Hair follicular keratinocyte (primary cell): ENCODE measurements around the gene TBCB. TPM values are rescaled to one million over a fixed set of nuclear protein-coding genes. Genes with fewer than 3 reads are reported as not detected.

ENCODE experiments used
- total RNA-seq: library from RNA; depleted of rRNA; stranded (reverse); fragments of >200 nt; gene quantifications from 2 replicates; pipeline ENCODE4 v1.2.3, GENCODE V29; 2015

The TBCB gene, protein sequence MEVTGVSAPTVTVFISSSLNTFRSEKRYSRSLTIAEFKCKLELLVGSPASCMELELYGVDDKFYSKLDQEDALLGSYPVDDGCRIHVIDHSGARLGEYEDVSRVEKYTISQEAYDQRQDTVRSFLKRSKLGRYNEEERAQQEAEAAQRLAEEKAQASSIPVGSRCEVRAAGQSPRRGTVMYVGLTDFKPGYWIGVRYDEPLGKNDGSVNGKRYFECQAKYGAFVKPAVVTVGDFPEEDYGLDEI
- total RNA-seq = 238 and 277 TPM in 2 replicates

DNA sequence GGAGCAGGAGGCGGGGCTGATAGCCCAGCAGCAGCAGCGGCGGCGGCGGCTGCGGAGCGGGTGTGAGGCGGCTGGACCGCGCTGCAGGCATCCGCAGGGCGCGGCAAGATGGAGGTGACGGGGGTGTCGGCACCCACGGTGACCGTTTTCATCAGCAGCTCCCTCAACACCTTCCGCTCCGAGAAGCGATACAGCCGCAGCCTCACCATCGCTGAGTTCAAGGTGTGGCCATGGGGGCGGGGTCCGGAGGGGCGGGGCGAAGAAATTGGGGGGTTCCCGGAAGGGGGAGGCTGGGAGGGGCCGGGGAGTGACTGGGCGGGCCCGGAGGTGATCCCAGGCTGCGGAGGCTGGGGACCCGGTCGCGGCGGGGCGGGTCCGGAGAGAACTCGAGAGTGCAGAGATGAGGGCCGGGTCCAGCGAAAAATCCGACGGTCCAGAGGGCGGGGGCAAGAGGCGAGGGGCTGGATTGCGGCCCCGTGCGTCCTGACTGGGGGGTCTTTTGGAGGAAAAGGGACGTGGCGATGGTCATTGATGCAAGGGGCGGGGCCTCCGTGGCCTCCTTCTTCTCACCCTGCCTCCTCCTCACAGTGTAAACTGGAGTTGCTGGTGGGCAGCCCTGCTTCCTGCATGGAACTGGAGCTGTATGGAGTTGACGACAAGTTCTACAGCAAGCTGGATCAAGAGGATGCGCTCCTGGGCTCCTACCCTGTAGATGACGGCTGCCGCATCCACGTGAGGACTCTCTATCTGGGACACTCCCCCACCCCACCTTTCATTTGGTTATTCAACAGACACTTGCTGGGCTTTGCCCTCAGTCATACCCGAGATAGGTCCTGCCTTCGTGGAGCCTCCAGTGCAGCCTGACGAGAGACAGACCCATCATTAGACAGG is at the start of gene TBCB:
TSS of gene TBCB (plus strand) at position 16 of the 891 bp plus-strand sequence. CDS start at position 109, 93 bp downstream.

DNA sequence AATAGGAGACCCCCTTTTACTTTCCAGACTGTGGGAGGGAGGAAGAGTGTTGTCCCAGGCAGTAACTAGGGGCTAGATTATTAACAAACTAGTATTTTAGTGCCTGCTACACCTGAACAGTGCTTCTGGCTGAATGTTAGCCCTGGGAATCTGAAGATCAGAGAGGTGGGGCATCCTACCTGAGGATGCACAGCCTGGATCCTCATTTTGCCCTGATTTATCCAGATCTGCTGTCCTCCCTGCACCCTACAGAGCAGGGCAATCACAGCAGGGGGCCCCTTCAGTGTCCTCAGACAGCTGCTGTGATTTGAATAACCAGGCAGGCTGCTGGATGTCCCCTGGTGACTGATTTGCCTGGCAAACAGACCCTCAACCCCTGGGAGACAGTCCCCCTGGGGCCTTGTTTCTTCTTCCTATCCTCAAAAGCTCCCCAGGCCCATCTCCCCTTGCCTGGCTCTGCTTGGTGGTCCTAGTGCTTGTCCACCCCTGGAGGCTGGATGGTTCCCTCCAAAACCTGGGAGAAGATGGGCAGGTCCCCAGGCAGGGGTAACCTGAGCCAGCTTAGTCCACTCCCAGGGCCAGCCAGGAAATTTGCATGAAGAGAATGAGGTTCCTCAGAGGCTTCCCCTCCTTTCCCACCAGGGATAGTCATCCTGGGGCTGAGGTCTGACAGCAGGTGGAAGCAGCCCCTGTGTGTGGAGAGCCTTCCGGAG is 4.6 kb upstream of the TBCB start, which contains the start of gene OVOL3:
TSS of gene OVOL3 (plus strand) at position 657 of the 713 bp plus-strand sequence. CDS start 60 bp downstream, outside the sequence.

DNA sequence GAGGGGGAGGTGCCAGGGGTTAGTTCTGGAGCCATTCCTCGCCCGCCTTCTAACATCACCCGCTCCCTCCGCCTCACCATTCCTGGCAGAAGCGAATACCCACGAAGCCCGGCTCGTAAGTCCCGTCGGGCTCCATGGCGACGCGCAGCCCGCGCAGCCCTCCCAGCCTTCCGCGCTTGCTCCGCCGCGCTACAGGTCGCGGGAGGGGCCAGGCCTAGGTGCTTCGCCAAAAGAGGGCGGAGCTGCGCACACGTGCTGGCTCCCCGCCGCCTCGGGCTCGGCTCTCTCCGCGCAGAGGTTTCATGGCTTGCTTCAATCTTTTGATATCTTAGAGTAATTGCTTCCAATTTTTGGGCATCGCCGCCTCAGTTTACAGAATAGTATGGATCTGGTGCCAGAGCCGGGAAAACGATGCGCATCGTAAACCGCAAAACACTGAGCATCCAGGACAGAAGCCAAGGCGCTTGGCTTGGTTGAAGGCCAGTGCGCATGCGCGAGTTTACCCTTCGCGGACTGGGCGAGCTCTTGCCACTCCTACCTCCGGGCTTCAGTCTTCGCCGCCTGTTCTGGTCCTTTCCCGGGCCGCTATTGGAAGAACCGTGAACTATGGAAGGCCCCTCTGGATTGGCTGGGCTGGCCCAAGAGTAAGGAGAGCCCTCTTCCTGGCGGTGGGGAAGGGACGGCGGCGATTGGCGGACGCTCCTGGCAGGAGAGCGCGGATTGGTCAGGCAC is 381 bp upstream of the TBCB start, which contains the start of gene POLR2I:
TSS of gene POLR2I (minus strand) at position 155 of the 732 bp plus-strand sequence. CDS start at position 136, 19 bp downstream.

DNA sequence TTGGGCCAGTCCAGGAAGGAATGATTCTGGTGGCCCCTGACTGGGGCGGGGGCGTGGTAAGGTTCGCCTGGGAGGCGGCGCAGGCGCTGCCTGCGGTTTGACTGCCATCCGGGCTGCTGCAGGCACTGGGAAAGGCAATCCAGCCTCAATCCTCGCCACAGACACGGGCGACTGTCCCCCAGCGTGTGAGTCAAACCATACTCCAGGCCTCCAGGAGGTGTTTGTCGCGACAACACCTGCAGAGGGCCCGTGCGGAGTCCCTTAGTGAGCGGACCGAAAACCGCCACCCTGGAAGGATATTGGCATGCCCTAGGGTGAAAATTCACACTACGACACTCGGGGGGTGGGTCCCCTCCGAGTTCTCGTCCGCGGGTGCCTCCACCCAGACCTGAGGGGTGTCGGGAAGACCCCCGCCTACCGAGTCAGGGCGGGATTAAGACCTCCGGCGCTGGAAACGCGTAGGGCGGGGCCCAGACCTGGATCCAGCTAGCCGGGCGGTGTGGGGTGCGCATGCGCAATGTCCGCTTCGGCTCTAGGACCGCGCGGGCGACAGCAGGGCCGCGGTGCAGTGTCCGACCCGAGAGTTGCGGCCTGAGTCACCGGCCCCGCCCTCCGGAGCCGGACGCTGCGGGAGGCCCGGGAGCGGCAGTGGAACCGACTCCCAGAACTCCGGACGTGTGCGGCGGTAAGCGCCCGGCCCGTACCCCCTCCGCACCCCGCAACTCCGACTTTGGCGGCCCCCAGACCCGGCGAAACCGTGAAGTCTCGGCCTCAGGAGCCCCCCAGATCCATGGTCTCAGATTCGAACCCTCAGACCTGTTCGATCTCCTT is 24.4 kb downstream of the TBCB start, which contains the start of gene CAPNS1:
TSS of gene CAPNS1 (plus strand) at position 594 of the 831 bp plus-strand sequence. CDS start 946 bp downstream, outside the sequence.

DNA sequence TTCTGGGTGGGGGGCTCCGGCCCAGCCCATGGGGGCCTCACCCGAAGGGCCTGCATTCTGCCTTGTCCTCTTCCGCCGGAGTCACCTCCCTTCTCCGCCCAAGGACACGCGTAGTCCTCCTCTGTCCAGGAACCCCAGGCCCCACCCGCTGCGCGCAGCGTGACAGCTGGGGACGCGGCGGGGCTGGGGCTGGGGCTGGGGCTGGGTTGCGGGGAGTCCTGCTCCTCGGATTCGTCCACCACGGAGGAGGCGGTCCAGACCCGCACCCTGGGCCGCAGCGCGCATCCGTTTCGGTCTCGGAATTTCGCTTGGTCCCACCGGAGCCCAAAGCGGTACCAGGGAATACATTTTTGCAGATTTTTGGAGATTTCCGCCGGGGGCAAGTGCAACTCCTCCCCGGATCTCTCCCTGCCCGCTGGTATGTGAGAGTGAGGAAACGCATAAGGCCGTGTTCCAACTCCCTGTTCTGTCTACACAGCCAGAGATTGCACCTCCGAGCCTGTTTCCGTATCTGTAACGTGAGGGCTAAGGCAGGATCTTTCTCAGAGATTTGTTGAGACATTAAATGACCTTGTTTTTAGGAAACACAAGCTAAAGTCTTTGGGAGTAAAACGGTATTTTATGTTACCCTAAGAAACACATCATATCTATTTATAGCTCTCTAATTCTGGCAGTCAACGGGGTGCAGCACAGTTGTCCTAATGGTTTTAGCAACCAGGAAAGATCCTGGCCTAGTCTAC is 37.3 kb downstream of the TBCB start, which contains the start of gene COX7A1:
TSS of gene COX7A1 (minus strand) at position 96 of the 740 bp plus-strand sequence. CDS start at position 56, 40 bp downstream.

Other genes with a start within 250 kb of the TBCB start
- gene APLP1, start 246.9 kb upstream of the TBCB start, total RNA-seq = 0.42 and 2.0 TPM in 2 replicates
- gene NFKBID, start 214.9 kb upstream of the TBCB start, total RNA-seq = 2.3 and 4.2 TPM in 2 replicates
- not detected in 2 replicates for gene HCST, start 212.9 kb upstream of the TBCB start, total RNA-seq
- not detected in 2 replicates for gene TYROBP, start 207.2 kb upstream of the TBCB start, total RNA-seq
- gene LRFN3, start 179.1 kb upstream of the TBCB start, total RNA-seq = 9.1 and 12.7 TPM in 2 replicates
- 27.0 and 50.8 TPM in 2 replicates for gene SDHAF1, start 120.3 kb upstream of the TBCB start, total RNA-seq
- 0.23 and 1.4 TPM in 2 replicates for gene SYNE4, start 106.7 kb upstream of the TBCB start, total RNA-seq
- gene ALKBH6, start 101.3 kb upstream of the TBCB start, total RNA-seq = 37.2 and 49.3 TPM in 2 replicates
- 0.49 and 1.0 TPM in 2 replicates for gene CLIP3, start 82.6 kb upstream of the TBCB start, total RNA-seq
- gene THAP8, start 61.2 kb upstream of the TBCB start, total RNA-seq = 2.6 and 8.1 TPM in 2 replicates
- 2.7 and 9.9 TPM in 2 replicates for gene WDR62, start 60.6 kb upstream of the TBCB start, total RNA-seq
- not detected in 2 replicates for gene OVOL3, start 4.3 kb upstream of the TBCB start, total RNA-seq
- gene POLR2I, start 593 bp upstream of the TBCB start, total RNA-seq = 67.1 and 75.7 TPM in 2 replicates
- 290 and 371 TPM in 2 replicates for gene CAPNS1, start 24.6 kb downstream of the TBCB start, total RNA-seq
- gene COX7A1, start 37.0 kb downstream of the TBCB start, total RNA-seq = not detected in 2 replicates
- gene ZNF565, start 99.2 kb downstream of the TBCB start, total RNA-seq = 1.3 and 2.2 TPM in 2 replicates
- gene ZNF146, start 99.6 kb downstream of the TBCB start, total RNA-seq = 61.8 and 62.9 TPM in 2 replicates